T-helper 1 cell treated with Interleukin-12 subunit alpha and Interleukin-12 subunit beta and Interleukin-4 antibody, amounts not matched to agents 30 μg/mL and 1 μg/mL, for 36 hours (primary cell): Measurements from ENCODE around the gene FEM1B.

ENCODE experiments used
- H3K27ac Mint-ChIP-seq: one replicate; pipeline ENCODE4 v1.8.0; 2021; ENCODE audit warnings: mild to moderate bottlenecking, mixed read lengths
- H3K27me3 Mint-ChIP-seq: one replicate; pipeline ENCODE4 v1.8.0; 2021; ENCODE audit warnings: low read depth, mixed read lengths
- H3K36me3 Mint-ChIP-seq: one replicate; pipeline ENCODE4 v1.8.0; 2021; ENCODE audit warnings: low read depth, mixed read lengths
- H3K4me1 Mint-ChIP-seq: one replicate; pipeline ENCODE4 v1.8.0; 2021; ENCODE audit warnings: low read depth, mixed read lengths
- H3K4me3 Mint-ChIP-seq: one replicate; pipeline ENCODE4 v1.8.0; 2021; ENCODE audit warnings: mild to moderate bottlenecking, moderate library complexity, mixed read lengths
- H3K9me3 Mint-ChIP-seq: one replicate; pipeline ENCODE4 v1.8.0; 2021; ENCODE audit warnings: mixed read lengths

The FEM1B gene

DNA sequence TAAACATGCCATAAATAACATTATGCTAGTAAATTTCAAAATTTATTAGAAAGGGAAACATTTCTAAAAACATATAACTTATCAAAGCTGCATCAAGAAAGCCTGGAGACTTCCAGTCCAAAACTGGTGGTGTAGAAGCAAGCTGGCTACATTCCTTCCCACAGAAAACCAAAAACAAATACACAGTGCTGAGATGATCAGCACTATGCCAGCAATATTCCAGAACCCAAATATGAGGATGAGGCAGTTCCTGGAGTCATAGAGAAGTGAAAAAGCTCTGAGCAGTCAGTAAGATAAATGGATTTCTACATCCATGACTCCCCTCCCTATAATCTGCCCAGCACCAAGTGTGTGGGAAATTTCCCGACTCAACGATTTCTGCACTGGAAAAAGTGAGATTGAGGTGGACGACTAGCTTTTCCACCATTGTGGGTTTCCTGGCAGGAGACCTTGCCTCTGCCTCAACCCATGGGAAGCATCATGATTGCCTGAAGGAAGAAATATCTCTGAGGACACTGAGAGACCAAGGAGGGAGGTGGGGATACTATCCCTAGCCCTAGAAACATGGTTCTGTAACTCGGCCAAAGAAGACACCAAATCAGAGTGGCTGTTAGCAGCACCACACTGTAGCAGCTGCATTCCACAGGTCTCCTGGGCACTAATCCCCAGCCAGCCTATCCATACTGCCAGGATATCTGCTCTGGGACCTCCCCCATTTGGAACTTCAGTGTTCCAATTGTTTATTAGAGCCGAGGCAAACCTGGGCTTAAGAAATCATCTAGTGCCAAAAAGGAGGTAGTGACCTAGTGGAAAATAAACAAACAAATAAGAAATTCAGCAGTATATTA is 36.2 kb upstream of the FEM1B start:
- no peaks in the 10 kb centered on the region for H3K36me3 Mint-ChIP-seq
- H3K27ac Mint-ChIP-seq = no peak overlapping the region
- no peaks in the 10 kb centered on the region for H3K4me1 Mint-ChIP-seq
- peaks cover 22% of the 10 kb centered on the region for H3K27me3 Mint-ChIP-seq
- H3K9me3 Mint-ChIP-seq = peaks cover 9% of the 10 kb centered on the region
- H3K4me3 Mint-ChIP-seq = no peak overlapping the region

DNA sequence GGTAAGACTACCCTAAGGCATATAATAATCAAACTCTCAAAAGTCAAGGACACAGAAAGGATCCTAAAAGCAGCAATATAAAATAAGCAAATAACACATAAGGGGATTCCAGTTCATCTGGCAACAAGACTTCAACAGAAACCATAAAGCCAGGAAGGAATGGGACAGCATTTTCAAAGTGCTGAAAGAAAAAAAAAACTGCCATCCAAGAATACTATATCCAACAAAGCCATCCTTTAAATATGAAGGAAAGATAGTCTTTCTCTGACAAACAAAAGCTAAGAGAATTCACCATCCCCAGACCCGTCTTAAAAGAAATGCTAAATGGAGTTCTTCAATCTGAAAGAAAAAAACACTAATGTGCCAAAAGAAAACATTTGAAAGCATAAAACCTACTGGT is 33.3 kb upstream of the FEM1B start:
- Mint-ChIP-seq H3K4me3 (no peak overlapping the region), H3K9me3 (peaks cover 9% of the 10 kb centered on the region), H3K27ac (no peak overlapping the region), H3K4me1 (no peaks in the 10 kb centered on the region), H3K27me3 (peaks cover 36% of the 10 kb centered on the region), H3K36me3 (no peaks in the 10 kb centered on the region)

DNA sequence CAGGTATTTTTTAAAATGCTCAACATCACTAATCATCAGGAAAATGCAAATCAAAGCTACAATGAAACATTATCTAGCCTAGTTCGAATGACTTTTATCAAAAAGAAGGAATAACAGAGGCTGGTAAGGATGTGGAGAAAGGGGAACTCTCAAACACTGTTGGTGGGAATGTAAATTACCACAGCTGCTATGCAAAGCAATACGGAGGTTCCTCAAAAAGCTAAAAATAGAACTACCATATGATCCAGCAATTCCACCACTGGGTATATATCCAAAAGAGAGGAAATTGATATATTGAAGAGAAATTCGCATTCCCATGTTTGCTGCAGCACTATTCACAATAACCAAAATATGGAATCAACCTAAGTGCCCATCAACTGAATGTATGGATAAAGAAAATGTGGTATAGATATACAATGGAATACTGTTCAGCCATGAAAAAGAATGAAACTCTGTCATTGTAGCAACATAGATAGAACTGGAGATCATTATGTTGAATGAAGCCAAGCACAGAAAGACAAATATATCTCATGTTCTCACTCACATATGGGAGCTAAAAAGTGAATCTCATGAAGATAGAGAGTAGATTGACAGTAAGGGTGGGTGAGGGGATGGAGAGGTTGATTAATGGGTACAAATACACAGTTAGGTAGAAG is 28.4 kb upstream of the FEM1B start:
- Mint-ChIP-seq H3K36me3 (no peaks in the 10 kb centered on the region), H3K27me3 (peaks cover 43% of the 10 kb centered on the region), H3K4me1 (peaks cover 2% of the 10 kb centered on the region), H3K9me3 (peaks cover 7% of the 10 kb centered on the region), H3K27ac (no peak overlapping the region), H3K4me3 (no peak overlapping the region)

DNA sequence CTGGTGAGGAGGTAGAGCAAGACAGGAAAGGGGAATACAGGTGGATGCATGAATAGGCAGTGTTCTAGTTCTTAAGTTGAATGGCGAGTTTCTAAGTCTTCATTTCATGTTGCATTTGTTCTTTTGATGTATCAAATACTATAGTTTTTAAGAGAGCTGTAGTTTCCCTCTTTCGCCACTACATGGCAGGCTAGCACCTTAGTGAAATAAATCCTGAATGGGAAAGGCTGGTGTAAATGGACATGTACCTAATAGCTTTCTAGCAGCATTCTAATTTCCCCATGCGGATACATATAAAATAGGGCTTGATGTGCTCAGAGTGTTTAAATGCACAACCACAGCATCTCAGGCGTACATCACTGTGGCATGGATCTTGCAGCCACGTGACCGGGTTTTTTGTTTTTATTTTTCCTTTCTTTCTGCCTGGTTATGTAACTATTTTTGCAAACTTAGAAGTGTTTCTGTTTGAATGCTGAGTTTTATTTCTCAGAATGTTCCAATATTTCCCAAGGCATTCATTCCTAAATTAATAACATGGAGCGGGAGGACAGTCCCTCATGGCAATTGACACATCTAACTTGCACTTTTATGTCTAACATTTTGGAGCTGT is 24.5 kb upstream of the FEM1B start:
- Mint-ChIP-seq H3K36me3 (no peaks in the 10 kb centered on the region), H3K4me3 (no peak overlapping the region), H3K4me1 (peaks cover 2% of the 10 kb centered on the region), H3K27me3 (peaks cover 28% of the 10 kb centered on the region), H3K27ac (no peak overlapping the region), H3K9me3 (no peaks in the 10 kb centered on the region)

DNA sequence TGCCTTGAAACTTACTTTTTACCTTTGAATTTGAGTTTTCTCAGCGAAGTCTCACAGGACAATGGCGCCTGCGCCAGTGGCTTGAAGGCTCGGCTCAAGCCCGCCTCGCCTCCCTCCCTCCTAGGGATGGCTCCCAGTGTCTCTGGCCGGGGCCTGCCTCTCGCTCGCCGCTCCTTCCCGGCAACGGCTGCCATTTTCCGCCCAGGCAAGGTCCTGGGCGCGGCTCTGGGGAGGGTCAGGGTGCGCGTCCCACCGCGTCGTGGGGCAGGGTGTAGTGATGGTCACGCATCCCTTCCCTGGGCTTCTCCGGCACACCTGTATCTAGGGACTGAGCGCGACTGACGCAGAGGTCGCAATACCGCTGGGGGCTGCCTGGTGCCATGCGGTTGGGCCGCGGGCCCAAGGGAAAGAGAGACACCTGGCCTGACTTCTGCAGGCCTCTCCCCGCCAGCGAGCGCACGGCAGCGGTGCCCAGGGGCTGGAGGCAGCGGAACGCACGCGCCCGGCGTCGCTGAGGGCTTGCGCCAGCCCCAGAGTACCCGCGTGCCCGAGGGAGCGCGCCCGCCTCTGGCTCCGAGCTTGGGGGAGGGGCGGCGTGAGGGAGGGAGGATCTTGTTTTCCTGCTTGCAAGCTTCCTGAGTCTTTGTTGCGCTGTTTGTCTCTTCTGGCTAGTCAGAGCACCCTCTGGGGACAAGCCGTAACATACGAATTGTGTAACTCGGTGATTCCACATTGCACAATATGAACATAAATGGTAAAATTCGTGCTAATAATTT is 20.7 kb upstream of the FEM1B start:
- H3K36me3 Mint-ChIP-seq = no peaks in the 10 kb centered on the region
- H3K4me1 Mint-ChIP-seq = peaks cover 5% of the 10 kb centered on the region
- H3K27me3 Mint-ChIP-seq = peaks cover 17% of the 10 kb centered on the region
- H3K9me3 Mint-ChIP-seq = no peaks in the 10 kb centered on the region
- H3K27ac Mint-ChIP-seq = peak overlapping the region; percentile 52
- peak overlapping the region; percentile 61 for H3K4me3 Mint-ChIP-seq

DNA sequence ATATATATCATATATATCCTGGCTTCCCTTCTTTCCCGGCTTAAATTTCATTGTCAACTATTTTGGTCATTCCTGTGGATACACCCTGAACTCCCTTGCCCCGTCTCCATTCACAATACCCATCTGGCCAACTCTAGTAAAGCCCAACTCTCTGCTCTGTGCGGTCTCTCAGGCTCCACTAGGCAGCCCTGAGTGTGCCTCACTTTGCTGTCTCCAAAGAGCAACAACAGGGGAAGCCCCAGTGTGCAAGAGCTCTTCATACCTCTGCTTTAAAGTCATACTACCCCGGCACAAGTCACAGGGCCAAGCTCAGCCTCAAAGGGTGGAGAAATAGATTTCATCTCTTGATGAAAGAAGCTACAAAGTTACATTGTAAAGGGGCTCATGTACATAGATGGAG is 18.9 kb upstream of the FEM1B start:
- no peaks in the 10 kb centered on the region for H3K9me3 Mint-ChIP-seq
- H3K27me3 Mint-ChIP-seq = peaks cover 24% of the 10 kb centered on the region
- H3K4me1 Mint-ChIP-seq = peaks cover 4% of the 10 kb centered on the region
- H3K27ac Mint-ChIP-seq = no peak overlapping the region
- H3K4me3 Mint-ChIP-seq = no peak overlapping the region
- no peaks in the 10 kb centered on the region for H3K36me3 Mint-ChIP-seq

DNA sequence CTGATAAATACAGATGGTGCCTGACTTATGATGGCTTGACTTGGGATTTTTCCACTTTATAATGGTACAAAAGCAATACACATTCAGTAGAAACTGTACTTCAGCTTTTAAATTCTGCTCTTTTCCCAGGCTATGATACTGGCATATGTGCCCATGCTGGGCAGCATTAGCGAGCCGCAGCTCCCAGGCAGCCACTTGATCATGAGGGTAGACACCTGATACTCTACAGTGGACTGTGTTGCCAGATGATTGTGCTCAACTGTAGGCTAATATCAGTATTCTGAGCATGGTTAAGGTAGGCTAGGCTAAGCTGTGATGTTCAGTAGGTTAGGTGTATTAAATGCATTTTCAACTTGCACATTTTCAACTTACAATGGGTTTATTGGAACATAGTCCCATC is 17.7 kb upstream of the FEM1B start:
- H3K4me3 Mint-ChIP-seq = no peak overlapping the region
- H3K36me3 Mint-ChIP-seq = no peaks in the 10 kb centered on the region
- H3K9me3 Mint-ChIP-seq = no peaks in the 10 kb centered on the region
- no peak overlapping the region for H3K27ac Mint-ChIP-seq
- peaks cover 29% of the 10 kb centered on the region for H3K27me3 Mint-ChIP-seq
- peaks cover 4% of the 10 kb centered on the region for H3K4me1 Mint-ChIP-seq

DNA sequence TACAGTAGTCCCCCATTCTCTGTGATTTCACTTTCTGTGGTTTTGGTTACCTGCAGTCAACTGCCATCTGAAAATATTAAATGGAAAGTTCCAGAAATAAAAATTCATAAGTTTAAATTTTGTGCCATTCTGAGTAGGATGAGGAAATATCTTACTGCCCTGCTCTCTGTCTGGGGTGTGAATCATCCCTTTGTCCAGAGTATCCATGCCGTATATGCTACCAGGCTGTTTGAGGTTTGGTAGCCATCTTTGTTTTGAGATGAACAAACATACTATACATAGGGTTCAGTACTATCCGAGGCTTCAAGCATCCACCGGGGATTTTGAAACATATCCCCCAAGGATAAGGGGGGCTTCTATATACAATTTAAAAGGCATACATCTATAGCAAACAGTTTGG is 16.3 kb upstream of the FEM1B start:
- peaks cover 31% of the 10 kb centered on the region for H3K27me3 Mint-ChIP-seq
- H3K27ac Mint-ChIP-seq = no peak overlapping the region
- no peaks in the 10 kb centered on the region for H3K9me3 Mint-ChIP-seq
- H3K36me3 Mint-ChIP-seq = no peaks in the 10 kb centered on the region
- H3K4me1 Mint-ChIP-seq = peaks cover 4% of the 10 kb centered on the region
- H3K4me3 Mint-ChIP-seq = no peak overlapping the region

DNA sequence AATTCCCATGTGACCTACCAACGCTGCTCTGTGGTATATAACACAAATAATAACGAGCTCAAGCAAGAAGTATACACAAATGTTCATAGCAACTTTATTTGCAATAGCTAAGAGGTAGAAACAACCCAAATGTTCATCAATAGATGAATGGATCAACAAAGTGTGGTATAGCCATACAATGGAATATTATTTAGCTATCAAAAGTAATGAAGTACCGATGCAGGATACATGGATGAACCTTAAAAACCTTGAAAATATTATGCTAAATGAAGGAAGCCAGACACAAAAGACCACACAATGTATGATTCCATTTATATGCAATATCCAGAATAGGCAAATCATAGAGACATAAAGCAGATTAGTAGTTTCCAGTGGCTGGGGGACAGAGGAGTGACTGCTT is 15.6 kb upstream of the FEM1B start:
- Mint-ChIP-seq H3K4me1 (peaks cover 4% of the 10 kb centered on the region), H3K9me3 (no peaks in the 10 kb centered on the region), H3K36me3 (no peaks in the 10 kb centered on the region), H3K4me3 (no peak overlapping the region), H3K27ac (no peak overlapping the region), H3K27me3 (peaks cover 34% of the 10 kb centered on the region)

DNA sequence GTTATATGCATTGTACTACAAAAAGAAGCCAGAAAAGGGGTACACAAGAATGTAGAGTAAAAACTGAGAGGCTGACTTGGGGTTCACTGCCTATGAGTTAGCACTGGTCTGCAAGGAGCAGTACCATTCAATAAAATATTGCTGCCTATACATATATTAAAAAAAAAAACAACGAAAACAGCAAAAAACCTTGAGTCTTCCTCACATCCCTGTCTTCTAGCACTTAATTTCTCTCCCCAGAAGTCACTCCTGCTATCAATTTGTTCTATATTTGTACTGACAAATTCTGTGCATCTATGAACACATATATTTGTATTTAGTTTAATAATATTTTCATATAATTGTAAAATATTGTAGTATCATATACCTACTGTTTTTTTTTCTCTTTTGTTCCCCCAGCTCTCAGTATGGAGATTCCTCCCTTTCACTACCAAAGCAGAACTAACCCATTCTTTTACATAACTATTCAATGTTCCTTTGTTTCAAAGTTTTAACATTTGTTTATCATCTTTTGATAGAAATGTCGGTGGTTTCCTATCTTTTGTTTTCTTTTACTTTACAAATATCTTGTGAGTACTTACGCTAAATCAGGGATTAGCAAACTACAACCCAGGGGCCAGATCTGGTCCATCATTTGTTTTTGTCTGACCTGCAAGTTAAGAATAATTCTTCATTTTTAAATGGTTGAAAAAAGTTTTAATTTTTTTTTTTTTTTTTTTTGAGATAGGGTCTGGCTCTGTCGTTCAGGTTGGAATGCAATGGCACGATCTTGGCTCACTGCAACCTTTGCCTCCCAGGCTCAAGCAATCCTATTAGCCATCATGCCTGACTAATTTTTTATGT is 14.8 kb upstream of the FEM1B start:
- no peaks in the 10 kb centered on the region for H3K9me3 Mint-ChIP-seq
- H3K27ac Mint-ChIP-seq = no peak overlapping the region
- peaks cover 4% of the 10 kb centered on the region for H3K4me1 Mint-ChIP-seq
- no peaks in the 10 kb centered on the region for H3K36me3 Mint-ChIP-seq
- no peak overlapping the region for H3K4me3 Mint-ChIP-seq
- peaks cover 42% of the 10 kb centered on the region for H3K27me3 Mint-ChIP-seq

DNA sequence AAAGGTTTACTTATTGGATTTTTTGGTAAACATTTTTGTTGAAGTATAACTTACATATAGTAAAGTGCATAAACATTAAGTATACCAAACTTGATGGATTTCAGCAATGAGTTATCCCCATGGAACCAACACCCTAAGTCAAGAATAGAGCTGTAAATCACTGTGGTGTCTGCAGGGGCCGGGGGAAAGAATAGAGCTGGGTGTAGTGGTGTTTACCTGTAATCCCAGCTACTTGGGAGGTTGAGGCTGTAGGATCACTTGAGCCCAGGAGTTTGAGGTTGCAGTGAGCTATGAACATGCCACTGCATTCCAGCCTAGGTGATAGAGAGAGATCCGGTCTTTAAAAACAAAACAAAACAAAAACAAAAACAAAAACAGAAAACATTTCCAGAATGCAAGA is 13.3 kb upstream of the FEM1B start:
- H3K9me3 Mint-ChIP-seq = no peaks in the 10 kb centered on the region

DNA sequence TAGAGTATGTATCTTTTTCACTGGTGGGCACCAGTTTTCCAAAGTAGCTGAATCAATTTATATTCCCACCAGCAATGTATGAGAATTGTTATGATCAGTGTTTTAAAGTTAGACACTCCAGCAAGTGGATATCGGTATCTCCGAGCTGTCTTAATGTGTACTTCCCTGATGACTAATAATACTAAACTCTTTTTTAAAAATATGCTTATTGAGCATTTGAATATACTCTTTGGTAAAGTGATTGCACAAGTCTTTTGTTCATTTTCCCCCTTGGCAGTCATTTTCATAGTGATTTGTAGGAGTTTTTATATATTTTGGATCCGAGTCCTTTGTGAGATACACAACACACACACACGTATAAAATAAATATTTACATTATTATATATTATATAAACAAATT is 12.5 kb upstream of the FEM1B start:
- Mint-ChIP-seq H3K9me3 (no peaks in the 10 kb centered on the region), H3K27ac (no peak overlapping the region), H3K27me3 (peaks cover 57% of the 10 kb centered on the region), H3K4me1 (no peaks in the 10 kb centered on the region), H3K4me3 (no peak overlapping the region), H3K36me3 (no peaks in the 10 kb centered on the region)

More for the DNA sequence above, 13.3 kb upstream of the FEM1B start:
- no peak overlapping the region for H3K4me3 Mint-ChIP-seq
- H3K4me1 Mint-ChIP-seq = no peaks in the 10 kb centered on the region
- peaks cover 54% of the 10 kb centered on the region for H3K27me3 Mint-ChIP-seq
- no peaks in the 10 kb centered on the region for H3K36me3 Mint-ChIP-seq
- no peak overlapping the region for H3K27ac Mint-ChIP-seq

DNA sequence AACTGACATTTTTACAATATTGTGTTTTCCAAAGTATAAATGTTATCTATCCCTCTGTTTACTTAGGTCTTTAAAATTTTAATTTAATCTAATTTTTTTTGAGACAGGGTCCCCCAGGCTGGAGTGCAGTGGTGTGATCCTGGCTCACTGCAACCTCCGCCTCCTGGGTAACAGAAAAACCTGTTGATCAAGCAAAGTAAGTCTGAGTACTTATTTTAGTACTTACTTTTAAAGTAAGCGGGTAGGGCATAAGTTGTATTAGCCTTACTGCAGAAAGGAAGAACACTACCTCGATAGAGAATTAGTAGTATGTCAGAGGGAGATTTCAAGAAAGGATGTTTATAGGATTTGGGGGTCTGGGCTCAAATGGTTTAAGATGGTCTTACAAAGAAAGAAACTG is 11.9 kb upstream of the FEM1B start:
- no peaks in the 10 kb centered on the region for H3K9me3 Mint-ChIP-seq
- H3K27me3 Mint-ChIP-seq = peaks cover 57% of the 10 kb centered on the region
- H3K36me3 Mint-ChIP-seq = no peaks in the 10 kb centered on the region
- H3K4me3 Mint-ChIP-seq = no peak overlapping the region
- H3K4me1 Mint-ChIP-seq = no peaks in the 10 kb centered on the region
- H3K27ac Mint-ChIP-seq = no peak overlapping the region

DNA sequence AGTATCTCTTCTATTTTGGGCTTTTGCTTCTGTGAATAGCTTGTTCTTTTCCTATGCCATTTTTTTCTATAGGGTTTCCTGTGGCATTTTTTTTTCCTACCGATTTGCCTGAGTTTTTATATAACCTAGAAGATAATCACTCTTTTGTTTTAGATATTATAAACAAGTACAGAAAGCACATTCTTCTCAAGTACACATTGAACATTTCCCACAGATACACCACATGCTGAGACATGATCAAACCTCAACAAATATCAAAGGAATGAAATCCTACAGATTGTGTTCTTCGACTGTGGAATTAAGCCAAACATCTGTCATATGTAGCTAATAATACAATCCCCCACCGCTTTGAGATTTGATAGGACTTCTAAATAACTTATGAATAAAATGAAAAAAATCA is 9.1 kb upstream of the FEM1B start:
- Mint-ChIP-seq H3K27me3 (peaks cover 46% of the 10 kb centered on the region), H3K9me3 (no peaks in the 10 kb centered on the region), H3K36me3 (no peaks in the 10 kb centered on the region), H3K4me3 (no peak overlapping the region), H3K4me1 (no peaks in the 10 kb centered on the region), H3K27ac (no peak overlapping the region)
